ENCODE measurements around the gene TAF11L8.
"Not testable (repeated sequence)": the region's sequence is repeated elsewhere in the genome, so short reads cannot be mapped to it uniquely, and the experiment has no call there.

Gene TAF11L8

GRCh38 chr5:17590860-17591259, at the start of gene TAF11L8:
TSS of gene TAF11L8 (minus strand) at chr5:17590960.
- not testable (repeated sequence) for DNase-seq

GRCh38 chr5:17634160-17634559, 43.4 kb upstream of the TAF11L8 start, which contains the start of gene TAF11L14:
TSS of gene TAF11L14 (plus strand) at chr5:17634460.
- no peak for DNase-seq

DNA sequence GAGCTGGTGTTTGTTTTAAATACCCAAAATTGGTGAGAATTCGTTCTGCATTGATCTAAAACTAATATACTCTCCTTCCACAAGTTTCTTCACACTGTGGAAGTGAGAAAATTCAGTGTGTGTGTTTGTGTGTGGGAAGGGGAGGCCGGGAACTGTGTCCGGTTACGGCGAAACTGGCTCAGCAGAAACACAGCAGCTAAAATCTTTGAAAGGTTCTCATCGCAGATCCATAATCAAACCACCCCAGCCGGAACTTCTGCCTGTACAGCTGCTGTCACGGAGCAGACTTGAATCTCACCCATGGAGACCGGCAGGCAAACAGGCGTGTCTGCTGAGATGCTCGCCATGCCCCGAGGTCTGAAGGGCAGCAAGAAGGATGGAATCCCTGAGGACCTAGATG, 41.0 kb upstream of the TAF11L8 start, which contains the start of gene TAF11L13:
TAF11L13 (plus strand) TSS at position 301 of the 400 bp plus-strand sequence.
- not testable (repeated sequence) for DNase-seq

DNA sequence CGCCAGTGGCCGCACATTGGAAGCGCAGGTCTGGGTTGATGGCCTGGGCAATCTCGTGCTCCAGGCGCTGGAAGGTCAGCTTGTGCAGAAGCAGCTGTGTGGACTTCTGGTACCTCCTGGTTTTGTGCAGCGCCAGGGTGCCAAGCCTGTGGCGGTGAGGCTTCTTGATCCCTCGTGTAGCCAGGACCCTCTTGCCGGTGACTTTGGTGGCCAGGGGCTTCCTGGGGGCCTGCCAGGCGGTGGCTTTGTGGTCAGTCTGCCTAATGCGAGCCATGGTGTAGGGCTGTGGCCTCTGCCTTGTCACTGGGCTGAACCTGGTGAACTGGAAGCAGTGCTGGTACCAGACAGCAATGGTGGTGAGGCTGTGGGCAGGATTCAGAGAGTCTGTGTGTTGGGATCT, 34.9 kb upstream of the TAF11L8 start:
- DNase-seq = no peak

- no peak for DNase-seq
Measured at GRCh38 chr5:17620627-17621026, 29.9 kb upstream of the TAF11L8 start.

GRCh38 chr5:17619354-17619753, 28.6 kb upstream of the TAF11L8 start:
- no peak for DNase-seq

- no peak for DNase-seq
Measured at GRCh38 chr5:17614872-17615605, 24.3 kb upstream of the TAF11L8 start.

- DNase-seq = not testable (repeated sequence)
Measured at GRCh38 chr5:17610092-17610491, 19.3 kb upstream of the TAF11L8 start, which contains the start of gene TAF11L12. TSS of gene TAF11L12 (plus strand) at chr5:17610392.

GRCh38 chr5:17607461-17607860, 16.7 kb upstream of the TAF11L8 start:
- not testable (repeated sequence) for DNase-seq

DNA sequence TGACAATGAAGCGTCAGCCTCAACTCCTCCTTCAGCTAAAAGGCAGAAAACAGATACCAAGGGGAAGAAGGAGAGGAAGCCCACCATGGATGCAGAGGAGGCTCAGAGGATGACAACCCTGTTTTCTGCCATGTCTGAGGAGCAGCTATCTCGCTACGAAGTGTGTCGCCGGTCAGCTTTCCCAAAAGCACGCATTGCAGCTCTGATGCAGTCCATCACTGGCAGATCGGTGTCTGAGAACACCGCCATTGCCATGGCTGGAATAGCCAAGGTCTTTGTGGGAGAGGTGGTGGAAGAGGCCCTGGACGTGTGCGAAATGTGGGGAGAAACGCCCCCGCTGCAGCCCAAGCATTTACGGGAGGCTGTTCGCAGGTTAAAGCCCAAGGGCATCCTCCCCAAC, 14.2 kb upstream of the TAF11L8 start:
- no peak for DNase-seq

GRCh38 chr5:17603880-17604279, 13.1 kb upstream of the TAF11L8 start, which contains the start of gene TAF11L11:
TSS of gene TAF11L11 (plus strand) at chr5:17604183.
- DNase-seq = not testable (repeated sequence)

GRCh38 chr5:17597728-17598127, 7.0 kb upstream of the TAF11L8 start, which contains the start of gene TAF11L10:
TSS of gene TAF11L10 (minus strand) at chr5:17597828.
- DNase-seq = not testable (repeated sequence)

DNA sequence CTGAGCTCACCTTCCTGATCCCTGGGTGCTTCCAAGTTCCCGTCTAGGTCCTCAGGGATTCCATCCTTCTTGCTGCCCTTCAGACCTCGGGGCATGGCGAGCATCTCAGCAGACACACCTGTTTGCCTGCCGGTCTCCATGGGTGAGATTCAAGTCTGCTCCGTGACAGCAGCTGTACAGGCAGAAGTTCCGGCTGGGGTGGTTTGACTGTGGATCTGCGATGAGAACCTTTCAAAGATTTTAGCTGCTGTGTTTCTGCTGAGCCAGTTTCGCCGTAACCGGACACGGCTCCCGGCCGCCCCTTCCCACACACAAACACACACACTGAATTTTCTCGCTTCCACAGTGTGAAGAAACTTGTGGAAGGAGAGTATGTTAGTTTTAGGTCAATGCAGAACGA, 3.5 kb upstream of the TAF11L8 start, which contains the start of gene TAF11L9:
TAF11L9 (minus strand) TSS at position 140 of the 400 bp plus-strand sequence.
- DNase-seq = not testable (repeated sequence)

DNA sequence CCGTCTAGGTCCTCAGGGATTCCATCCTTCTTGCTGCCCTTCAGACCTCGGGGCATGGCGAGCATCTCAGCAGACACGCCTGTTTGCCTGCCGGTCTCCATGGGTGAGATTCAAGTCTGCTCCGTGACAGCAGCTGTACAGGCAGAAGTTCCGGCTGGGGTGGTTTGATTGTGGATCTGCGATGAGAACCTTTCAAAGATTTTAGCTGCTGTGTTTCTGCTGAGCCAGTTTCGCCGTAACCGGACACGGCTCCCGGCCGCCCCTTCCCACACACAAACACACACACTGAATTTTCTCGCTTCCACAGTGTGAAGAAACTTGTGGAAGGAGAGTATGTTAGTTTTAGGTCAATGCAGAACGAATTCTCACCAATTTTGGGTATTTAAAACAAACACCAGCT, 5.1 kb downstream of the TAF11L8 start, which contains the start of gene TAF11L7:
TAF11L7 (minus strand) TSS at position 101 of the 400 bp plus-strand sequence.
- DNase-seq = not testable (repeated sequence)
